HCT116 (cell line): ENCODE measurements around the gene TUBA4B. TPM values are rescaled to one million over a fixed set of nuclear protein-coding genes. Genes with fewer than 3 reads are reported as not detected.

Experiments
- ATAC-seq: fragments of 200-7000 bp; cut with Tn5 transposase; 2 replicates; pipeline ENCODE4 v1.9.1; 2020; ENCODE audit warnings: mild to moderate bottlenecking, moderate library complexity
- BruUV-seq: library from RNA; stranded (reverse); fragments of 400-500 nt; replicated peaks from 2 replicates; lab custom pipeline; 2021; lab: Mats Ljungman, UMichigan
- CTCF ChIA-PET: fragments of 300-600 bp; sonication (Branson Sonifier 250); formaldehyde crosslinking; loops from one replicate; lab custom pipeline; 2021; ENCODE audit warnings: antibody characterized with exemption; lab: Charles Lee
- POLR2A ChIA-PET: fragments of 300-600, 350-600 bp; sonication (Branson Sonifier 250); formaldehyde crosslinking; loops from one replicate; lab custom pipeline; 2021; ENCODE audit warnings: antibody characterized with exemption; lab: Charles Lee
- RAD21 ChIA-PET, 2 experiments: fragments of 300-600 bp; sonication (Branson Sonifier 250); formaldehyde crosslinking; loops; one replicate each; lab custom pipeline; 2023; ENCODE audit warnings: low total read pairs in 2 of 2; ENCODE audit not compliant: uncharacterized antibody in 2 of 2, unreplicated experiment in 2 of 2, low non-redundant PET in 1 of 2; lab: Charles Lee
- DNase-seq: peaks from one replicate; pipeline ENCODE4 v3.0.0-alpha.2; 2010; ENCODE audit warnings: low read depth, low spot score
- H2AFZ ChIP-seq: fragments of 200-600 bp; shearing (Covaris generic), sonication (generic); 2 replicates; pipeline ENCODE4 v1.6.1; 2017; ENCODE audit warnings: low read depth, mixed run types, mixed read lengths, antibody characterized with exemption, low read length; ENCODE audit not compliant: poor library complexity, severe bottlenecking
- H3K27ac ChIP-seq: 2 replicates; pipeline ENCODE4 v1.5.1; 2012; ENCODE audit warnings: low read depth, low read length
- H3K27me3 ChIP-seq: fragments of 200-600 bp; sonication (generic); 2 replicates; pipeline ENCODE4 v1.6.1; 2016; ENCODE audit warnings: mixed run types, low read length, mixed read lengths; ENCODE audit not compliant: insufficient read depth
- H3K36me3 ChIP-seq, 2 experiments: fragments of 200-500 bp in 1 of 2; fragments of 200-600 bp in 1 of 2; sonication (Bioruptor generic) in 1 of 2; sonication (generic) in 1 of 2; 2 replicates each; pipeline versions ENCODE4 v1.5.1 to v1.6.1; 2014 to 2016; ENCODE audit warnings: low read length in 2 of 2, inconsistent platforms in 1 of 2, mixed read lengths in 1 of 2, mixed run types in 1 of 2; ENCODE audit not compliant: insufficient read depth in 2 of 2, control insufficient read depth in 1 of 2
- H3K4me1 ChIP-seq, 2 experiments: fragments of 200-600 bp in 1 of 2; sonication (generic) in 1 of 2; 2 replicates each; pipeline versions ENCODE4 v1.5.1 to v1.6.1; 2012 to 2017; ENCODE audit warnings: low read length in 2 of 2, inconsistent platforms in 1 of 2, mild to moderate bottlenecking in 1 of 2, mixed read lengths in 1 of 2, mixed run types in 1 of 2, moderate library complexity in 1 of 2; ENCODE audit not compliant: insufficient read depth in 2 of 2, control insufficient read depth in 1 of 2
- H3K4me2 ChIP-seq: fragments of 200-600 bp; sonication (generic); 2 replicates; pipeline ENCODE4 v1.6.1; 2017; ENCODE audit warnings: mixed run types, low read length, mixed read lengths
- H3K4me3 ChIP-seq, 2 experiments: fragments of 200-600 bp in 1 of 2; sonication (generic) in 1 of 2; replicated peaks in 1 of 2; 2 replicates each; pipeline ENCODE4 v1.5.1; 2011 to 2016; ENCODE audit warnings: low read length in 2 of 2, control low read depth in 1 of 2, low read depth in 1 of 2, mild to moderate bottlenecking in 1 of 2, mixed read lengths in 1 of 2, mixed run types in 1 of 2
- H3K79me2 ChIP-seq: fragments of 200-600 bp; sonication (generic); 2 replicates; pipeline ENCODE4 v1.6.1; 2017; ENCODE audit warnings: mild to moderate bottlenecking, mixed run types, low read length, moderate library complexity, mixed read lengths; ENCODE audit not compliant: insufficient read depth
- H3K9ac ChIP-seq: fragments of 200-600 bp; sonication (generic); 2 replicates; pipeline ENCODE4 v1.6.1; 2016; ENCODE audit warnings: low read length, mixed read lengths
- H3K9me2 ChIP-seq: fragments of 200-600 bp; sonication (generic), shearing (Covaris generic); 2 replicates; pipeline ENCODE4 v1.6.1; 2017; ENCODE audit warnings: mixed run types, mild to moderate bottlenecking, moderate library complexity; ENCODE audit not compliant: insufficient read depth
- H3K9me3 ChIP-seq, 2 experiments: fragments of 200-500 bp in 1 of 2; fragments of 200-600 bp in 1 of 2; sonication (Bioruptor generic) in 1 of 2; sonication (generic) in 1 of 2; 2 replicates each; pipeline ENCODE4 v1.6.1; 2014 to 2017; ENCODE audit warnings: low read length in 2 of 2, mixed read lengths in 2 of 2, inconsistent platforms in 1 of 2, low read depth in 1 of 2, mild to moderate bottlenecking in 1 of 2, mixed run types in 1 of 2, moderate library complexity in 1 of 2; ENCODE audit not compliant: control insufficient read depth in 1 of 2, insufficient read depth in 1 of 2
- H4K20me1 ChIP-seq: fragments of 200-600 bp; sonication (generic), shearing (Covaris generic); 2 replicates; pipeline ENCODE4 v1.6.1; 2017; ENCODE audit warnings: mixed run types, mild to moderate bottlenecking, moderate library complexity; ENCODE audit not compliant: insufficient read depth
- CTCF ChIP-seq, 3 experiments: fragments of 200-600 bp in 1 of 3; sonication (generic) in 1 of 3; IDR thresholded peaks in 2 of 3; conservative IDR thresholded peaks in 1 of 3; 2 replicates each; pipeline ENCODE4 v1.5.1; 2012 to 2017; ENCODE audit warnings: low read depth in 2 of 3, low read length in 2 of 3, antibody characterized with exemption in 1 of 3, borderline replicate concordance in 1 of 3, control low read depth in 1 of 3, mild to moderate bottlenecking in 1 of 3, mixed read lengths in 1 of 3, mixed run types in 1 of 3, moderate library complexity in 1 of 3; ENCODE audit not compliant: insufficient read depth in 1 of 3
- MAX ChIP-seq: IDR thresholded peaks from 2 replicates; pipeline ENCODE4 v1.6.1; 2012
- POLR2AphosphoS5 ChIP-seq: IDR thresholded peaks from 2 replicates; pipeline ENCODE4 v1.6.1; 2011; ENCODE audit warnings: mild to moderate bottlenecking, low read depth, low read length, moderate library complexity
- SIN3A ChIP-seq: IDR thresholded peaks from 2 replicates; pipeline ENCODE4 v1.6.1; 2012; ENCODE audit warnings: low read depth
- SP1 ChIP-seq: IDR thresholded peaks from 2 replicates; pipeline ENCODE4 v1.6.1; 2012; ENCODE audit warnings: low read depth
- ZFX ChIP-seq: fragments of 450-650 bp; IDR thresholded peaks from 2 replicates; pipeline ENCODE4 v1.6.1; 2017
- intact Hi-C: fragments of 100-400 bp; cut with micrococcal nuclease; formaldehyde crosslinking; loops from 2 replicates; pipeline ENCODE4 v1.10.0; 2022
- total RNA-seq: library from RNA; stranded (reverse); gene quantifications from one replicate; pipeline ENCODE4 v1.2.1, GENCODE V29; 2021; ENCODE audit not compliant: unreplicated experiment

The TUBA4B gene
- total RNA-seq, 1 experiment from 2014 or later, result not detected

- CTCF ChIA-PET, result interaction anchor here (0.6 to 2.7 kb wide), 5 partner anchors 12 to 76 kb away, joined by 3 to 12 read pairs (median 4); partner anchors contain the start of gene ZFAND2B
- Histone ChIP-seq H3K4me2 (peak within 1 kb of the TSS; percentile 100), H3K79me2 (no peaks in the 10 kb centered on the region), H3K4me3 (peak within 1 kb of the TSS; percentile 56 to 70), H4K20me1 (no peaks in the 10 kb centered on the region), H2AFZ (no peak within 1 kb of the TSS)
- ATAC-seq (peak; percentile 80), DNase-seq (peak; percentile 70)
- TF ChIP-seq ZFX (peak; percentile 87), POLR2AphosphoS5 (peak; percentile 73), CTCF (IDR thresholded peaks at IDR 0.05 in 2 of 3, conservative IDR thresholded peaks at IDR 0.05 in 1 of 3; ENCODE audit: borderline replicate concordance in 1 of 3, insufficient read depth in 1 of 3, low read depth in 2 of 3, low read length in 2 of 3) (no peak), SP1 (peak; percentile 52; the same call in 1 of the 2 replicates), SIN3A (peak; percentile 80; the same call in 1 of the 2 replicates), MAX (peak; percentile 95)
- TF ChIP-seq, all 23 proteins: peak for 5
- intact Hi-C loops, result loop anchor here (1.0 kb wide), 1 partner anchor 55 kb away; no protein-coding TSS in a partner anchor
- no peaks in the 10 kb centered on the region for H3K27me3 ChIP-seq
- peak within 1 kb of the TSS; percentile 76 for H3K9ac ChIP-seq
- ChIA-PET RAD21 (interaction anchor here in 1 of 2 experiments (1.5 kb wide), 1 partner anchor 43 kb away, joined by 5 read pairs; the partner anchor contains the start of gene CNPPD1), POLR2A (no interaction called here)
- H3K36me3 ChIP-seq, result peaks cover 11 to 21% of the 10 kb centered on the region in 2 experiments; a peak in 3 of 4 replicates
- H3K4me1 ChIP-seq, result peaks cover 9 to 37% of the 10 kb centered on the region in 2 experiments; a peak in 3 of 4 replicates
- peak within 1 kb of the TSS; percentile 81 for H3K27ac ChIP-seq
- no peaks in the 10 kb centered on the region for H3K9me3 ChIP-seq
- TSS peak; percentile 56 for BruUV-seq
- no peaks in the 10 kb centered on the region for H3K9me2 ChIP-seq
Measured at GRCh38 chr2:219218732-219219701, 34.0 kb upstream of the TUBA4B start, which contains the start of gene ABCB6. ABCB6 (minus strand) TSS chr2:219218958; CDS start chr2:219218673, 285 bp downstream.
